DMS153 (cell line): Measurements from ENCODE around the gene PLXND1.
"Not testable (repeated sequence)": the region's sequence is repeated elsewhere in the genome, so short reads cannot be mapped to it uniquely, and the experiment has no call there.

ENCODE experiments used
- DNase-seq: peaks from one replicate; lab custom pipeline; 2025; lab: John Stamatoyannopoulos, UW

The PLXND1 gene

GRCh38 chr3:129527262-129527661, 79.2 kb downstream of the PLXND1 start:
- DNase-seq, result no peak

- DNase-seq, result no peak
Measured at GRCh38 chr3:129526121-129526900, 80.2 kb downstream of the PLXND1 start.

GRCh38 chr3:129525341-129525968, 81.0 kb downstream of the PLXND1 start:
- DNase-seq, result no peak

GRCh38 chr3:129524081-129524480, 82.4 kb downstream of the PLXND1 start:
- no peak for DNase-seq

GRCh38 chr3:129522953-129523352, 83.5 kb downstream of the PLXND1 start:
- no peak for DNase-seq

GRCh38 chr3:129521611-129522010, 84.9 kb downstream of the PLXND1 start:
- DNase-seq, result no peak

- DNase-seq, result no peak
Measured at GRCh38 chr3:129520960-129521359, 85.5 kb downstream of the PLXND1 start.

- DNase-seq, result no peak
Measured at GRCh38 chr3:129519896-129520715, 86.4 kb downstream of the PLXND1 start.

GRCh38 chr3:129519449-129519848, 87.0 kb downstream of the PLXND1 start:
- no peak for DNase-seq

GRCh38 chr3:129518581-129518980, 87.9 kb downstream of the PLXND1 start:
- no peak for DNase-seq

- DNase-seq, result no peak
Measured at GRCh38 chr3:129518038-129518561, 88.4 kb downstream of the PLXND1 start.

GRCh38 chr3:129517516-129517915, 89.0 kb downstream of the PLXND1 start:
- no peak for DNase-seq

- not testable (repeated sequence) for DNase-seq
Measured at GRCh38 chr3:129515821-129516432, 90.5 kb downstream of the PLXND1 start.

- DNase-seq, result not testable (repeated sequence)
Measured at GRCh38 chr3:129515108-129515820, 91.2 kb downstream of the PLXND1 start.

- no peak for DNase-seq
Measured at GRCh38 chr3:129514563-129514962, 91.9 kb downstream of the PLXND1 start.

- no peak for DNase-seq
Measured at GRCh38 chr3:129514110-129514509, 92.4 kb downstream of the PLXND1 start.

GRCh38 chr3:129513705-129514104, 92.8 kb downstream of the PLXND1 start:
- DNase-seq, result no peak

GRCh38 chr3:129512595-129512994, 93.9 kb downstream of the PLXND1 start:
- no peak for DNase-seq

- DNase-seq, result no peak
Measured at GRCh38 chr3:129507181-129507831, 99.2 kb downstream of the PLXND1 start.

- DNase-seq, result peak; percentile 91
Measured at GRCh38 chr3:129506231-129506742, 100.2 kb downstream of the PLXND1 start.

- DNase-seq, result peak; percentile 20
Measured at GRCh38 chr3:129505341-129505740, 101.1 kb downstream of the PLXND1 start.
